GM18507 (cell line): Measurements from ENCODE around the gene DNAH12.
A peak's percentile ranks its signal among the peaks of the same experiment; 100 is the strongest.
"Not testable (repeated sequence)": the region's sequence is repeated elsewhere in the genome, so short reads cannot be mapped to it uniquely, and the experiment has no call there.

ENCODE experiments used
- DNase-seq: peaks from one replicate; pipeline ENCODE4 v3.0.0; 2011; ENCODE audit warnings: low read depth; ENCODE audit not compliant: insufficient read length; ENCODE audit errors: extremely low spot score
- FAIRE-seq: peaks from 2 replicates; lab custom pipeline; 2011; peaks lifted over from hg19 to GRCh38; lab: Jason Lieb, UNC

Gene DNAH12

DNA sequence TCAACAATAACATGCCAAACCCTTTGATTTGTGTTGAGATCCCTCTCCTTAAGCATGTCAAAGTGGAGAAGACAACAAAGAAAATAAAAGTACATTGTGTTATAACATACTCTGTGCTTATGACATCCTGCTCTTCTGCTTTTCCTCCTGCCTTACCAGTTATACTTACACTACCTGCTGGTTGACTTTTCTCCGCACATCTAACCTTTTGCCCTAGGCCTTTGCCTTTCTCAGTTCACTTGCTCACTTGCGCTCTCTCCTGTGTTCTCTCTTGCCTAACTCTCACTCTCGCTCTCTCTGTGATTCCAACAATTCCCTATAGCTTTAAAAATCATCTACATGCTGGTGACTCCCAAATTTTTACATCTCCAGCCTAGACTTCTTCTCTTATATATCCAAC lies 5.7 kb downstream of the DNAH12 start:
- FAIRE-seq = no peak
- no peak for DNase-seq

DNA sequence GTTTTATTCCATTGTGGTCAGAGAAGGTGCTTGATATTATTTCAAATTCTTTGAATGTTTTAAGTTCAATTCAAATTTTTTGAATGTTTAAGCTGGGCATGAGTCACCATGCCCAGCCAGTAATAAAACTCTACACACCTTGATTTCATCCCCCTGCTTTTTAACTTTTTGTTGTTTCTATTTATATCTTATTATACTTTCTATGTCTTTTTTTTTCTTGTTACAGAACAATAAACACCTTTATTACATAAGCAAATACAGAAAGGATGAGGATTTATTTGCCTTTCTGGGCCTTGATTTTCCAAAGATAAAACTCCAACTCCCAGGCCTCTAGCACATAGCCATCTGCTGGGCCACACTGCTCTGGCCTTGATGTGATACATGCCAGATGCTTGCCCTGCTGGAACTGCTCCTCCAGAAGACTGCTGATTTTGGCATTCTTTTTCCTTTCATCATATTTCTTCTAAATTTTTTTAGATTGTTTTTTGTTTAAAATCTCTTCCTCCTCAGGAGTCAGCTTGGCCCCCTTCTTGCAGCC lies 14.0 kb downstream of the DNAH12 start:
- DNase-seq = no peak

DNA sequence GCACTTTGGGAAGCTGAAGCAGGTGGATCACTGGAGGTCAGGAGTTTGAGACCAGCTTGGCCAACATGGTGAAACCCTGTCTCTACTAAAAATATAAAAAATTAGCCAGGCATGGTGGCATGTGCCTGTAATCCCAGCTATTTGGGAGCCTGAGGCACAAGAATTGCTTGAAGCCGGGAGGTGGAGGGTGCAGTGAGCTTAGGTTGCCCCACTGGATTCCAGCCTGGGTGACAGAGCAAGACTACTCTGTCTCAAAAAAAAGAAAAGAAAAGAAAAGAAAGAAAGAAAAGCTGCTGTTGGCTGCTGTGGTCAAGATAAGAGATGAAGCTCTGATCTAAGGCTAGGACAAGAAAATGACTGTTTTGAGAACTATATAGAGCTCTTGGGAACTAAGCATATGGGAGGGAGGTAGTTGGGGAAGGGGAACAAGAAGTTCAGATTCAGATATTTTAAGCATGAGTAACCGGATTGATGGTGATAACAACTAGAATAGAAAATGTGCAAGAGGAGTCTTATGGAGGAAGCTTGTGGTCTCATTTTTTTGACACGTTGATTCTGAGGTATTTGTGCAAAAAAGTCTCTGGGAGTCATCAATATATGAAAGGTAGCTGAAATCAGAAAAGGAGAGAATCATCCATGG lies 25.7 kb downstream of the DNAH12 start:
- FAIRE-seq (no peak), DNase-seq (no peak)

More for the DNA sequence above, 14.0 kb downstream of the DNAH12 start:
- FAIRE-seq = no peak

DNA sequence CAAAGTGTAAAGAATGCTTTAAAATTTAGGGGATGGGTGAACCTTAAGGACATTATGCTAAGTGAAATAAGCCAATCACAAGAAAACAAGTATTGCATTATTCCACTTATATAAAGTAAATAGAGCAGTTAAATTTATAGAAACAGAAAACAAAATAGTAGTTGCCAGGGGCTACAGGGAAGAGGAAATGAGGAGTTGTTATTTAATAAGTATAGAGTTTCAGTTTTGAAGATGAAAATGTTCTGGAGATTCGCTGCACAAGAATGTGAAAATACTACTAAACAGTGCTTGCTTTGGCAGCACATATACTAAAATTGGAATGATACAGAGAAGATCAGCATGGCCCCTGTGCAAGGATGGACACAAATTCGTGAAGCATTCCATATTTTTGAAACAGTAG lies 32.0 kb downstream of the DNAH12 start:
- FAIRE-seq (no peak), DNase-seq (no peak)

DNA sequence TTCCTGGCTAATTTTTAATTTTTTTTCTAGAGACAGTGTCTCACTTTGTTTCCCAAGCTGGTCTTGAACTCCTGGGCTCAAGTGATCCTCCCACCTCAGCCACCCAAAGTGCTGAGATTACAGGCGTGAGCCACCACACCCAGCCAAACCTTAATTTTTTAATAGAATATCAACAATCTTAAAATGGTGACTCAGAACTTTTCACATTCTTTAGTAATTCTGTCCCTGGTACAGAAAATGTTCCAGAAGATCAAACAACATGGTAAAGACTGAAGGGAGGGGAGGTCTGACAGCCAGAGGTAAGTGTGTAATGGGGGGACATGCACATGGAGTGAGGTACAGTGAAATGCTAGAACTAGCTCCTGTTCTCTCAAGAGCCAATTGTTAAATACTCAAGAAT lies 38.2 kb downstream of the DNAH12 start:
- no peak for DNase-seq
- no peak for FAIRE-seq

DNA sequence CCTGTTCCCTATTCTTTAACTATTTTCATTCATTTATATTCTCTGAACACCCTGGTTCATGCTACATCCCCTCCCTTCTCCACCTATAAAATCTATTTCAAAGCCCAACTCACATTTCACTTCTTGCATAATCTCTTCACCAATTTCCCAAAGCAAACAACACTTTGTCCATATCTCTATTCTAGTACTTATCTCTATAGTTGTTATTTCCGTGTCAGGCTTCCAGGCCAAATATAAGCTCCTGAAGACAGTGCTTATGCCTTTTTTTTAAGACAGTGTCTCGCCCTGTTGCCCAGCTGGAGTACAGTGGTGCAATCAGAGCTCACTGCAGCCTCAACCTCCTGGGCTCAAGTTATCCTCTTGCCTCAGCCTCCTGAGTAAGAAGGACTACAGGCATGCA lies 43.6 kb downstream of the DNAH12 start:
- DNase-seq (no peak), FAIRE-seq (no peak)

DNA sequence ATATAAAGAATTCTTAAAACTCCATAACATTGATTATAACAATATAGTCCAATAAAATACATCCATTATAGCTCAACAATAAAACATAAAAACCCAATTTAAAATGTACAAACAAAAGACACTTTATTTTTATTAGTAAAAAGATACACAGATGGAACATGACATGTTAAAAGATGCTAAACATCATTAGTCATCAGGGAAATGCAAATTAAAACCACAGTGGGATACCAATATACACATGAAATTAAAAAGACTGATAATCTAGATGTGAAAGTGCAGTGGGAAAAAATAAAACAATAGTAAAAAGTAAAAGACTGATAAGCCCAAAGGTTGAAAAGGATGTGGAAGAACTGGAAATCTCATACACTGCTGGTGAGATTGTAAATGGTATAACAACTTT lies 46.2 kb downstream of the DNAH12 start:
- FAIRE-seq (no peak), DNase-seq (no peak)

DNA sequence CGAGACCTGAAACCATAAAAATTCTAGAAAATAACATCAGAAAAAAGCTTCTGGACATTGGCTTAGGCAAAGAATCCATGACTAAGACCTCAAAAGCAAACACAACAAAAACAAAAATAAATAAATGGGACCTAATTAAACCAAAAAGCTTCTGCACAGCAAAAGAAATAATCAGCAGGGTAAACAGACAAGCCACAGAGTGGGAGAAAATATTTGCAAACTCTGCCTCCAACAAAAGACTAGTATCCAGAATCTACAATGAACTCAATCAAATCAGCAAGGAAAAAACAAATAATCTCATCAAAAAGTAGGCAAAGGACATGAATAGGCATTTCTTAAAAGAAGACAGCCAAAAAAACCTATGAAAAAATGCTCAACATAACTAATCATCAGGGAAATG lies 59.6 kb downstream of the DNAH12 start:
- no peak for DNase-seq
- FAIRE-seq = no peak

DNA sequence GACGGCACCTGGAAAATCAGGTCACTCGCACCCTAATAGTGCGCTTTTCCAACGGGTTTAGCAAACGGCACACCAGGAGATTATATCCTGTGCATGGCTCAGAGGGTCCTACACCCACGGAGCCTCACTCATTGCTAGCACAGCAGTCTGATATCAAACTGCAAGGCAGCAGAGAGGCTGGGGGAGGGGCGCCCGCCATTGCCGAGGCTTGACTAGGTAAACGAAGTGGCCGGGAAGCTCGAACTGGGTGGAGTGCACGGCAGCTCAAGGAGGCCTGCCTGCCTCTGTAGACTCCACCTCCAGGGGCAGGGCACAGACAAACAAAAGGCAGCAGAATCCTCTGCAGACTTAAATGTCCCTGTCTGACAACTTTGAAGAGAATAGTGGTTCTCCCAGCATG lies 67.0 kb downstream of the DNAH12 start:
- not testable (repeated sequence) for DNase-seq, FAIRE-seq

DNA sequence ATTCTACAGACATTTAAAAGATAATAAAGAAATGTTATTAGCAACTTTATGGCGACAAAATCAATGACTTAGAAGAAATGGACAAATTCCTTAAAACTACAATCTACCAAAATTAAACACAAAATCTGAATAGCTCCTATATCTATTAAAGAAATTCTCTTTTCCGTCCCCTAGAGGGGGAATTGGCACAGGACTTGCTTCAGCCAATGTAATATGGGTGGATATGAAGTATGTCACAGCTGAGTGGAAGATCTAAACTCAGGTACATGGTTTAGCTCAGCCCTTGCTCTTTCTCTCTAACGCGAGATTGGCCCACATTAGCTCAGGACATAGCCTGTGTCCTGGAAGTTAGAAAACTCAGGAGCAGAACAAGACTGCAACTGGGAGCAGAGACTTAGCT lies 79.3 kb downstream of the DNAH12 start:
- FAIRE-seq (no peak), DNase-seq (no peak)

DNA sequence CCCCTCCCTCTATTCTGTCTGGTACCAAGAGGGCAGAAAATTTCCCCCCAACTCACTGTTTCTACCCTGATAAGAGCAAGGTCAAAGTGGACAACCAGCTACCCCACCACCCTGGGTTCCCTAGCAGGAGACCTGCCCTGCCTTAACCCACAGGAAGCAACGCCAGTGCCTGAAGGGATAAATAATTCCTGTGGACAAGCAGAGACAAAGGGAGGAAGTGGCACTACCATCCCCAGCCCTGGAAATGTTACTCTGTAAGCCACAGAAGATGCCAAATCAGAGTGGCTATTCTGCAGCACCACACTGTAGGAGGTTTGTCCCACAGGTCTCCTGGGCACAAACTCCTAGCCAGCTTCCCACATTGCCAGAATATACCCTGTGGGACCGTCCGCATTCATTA lies 80.1 kb downstream of the DNAH12 start:
- no peak for FAIRE-seq
- no peak for DNase-seq

DNA sequence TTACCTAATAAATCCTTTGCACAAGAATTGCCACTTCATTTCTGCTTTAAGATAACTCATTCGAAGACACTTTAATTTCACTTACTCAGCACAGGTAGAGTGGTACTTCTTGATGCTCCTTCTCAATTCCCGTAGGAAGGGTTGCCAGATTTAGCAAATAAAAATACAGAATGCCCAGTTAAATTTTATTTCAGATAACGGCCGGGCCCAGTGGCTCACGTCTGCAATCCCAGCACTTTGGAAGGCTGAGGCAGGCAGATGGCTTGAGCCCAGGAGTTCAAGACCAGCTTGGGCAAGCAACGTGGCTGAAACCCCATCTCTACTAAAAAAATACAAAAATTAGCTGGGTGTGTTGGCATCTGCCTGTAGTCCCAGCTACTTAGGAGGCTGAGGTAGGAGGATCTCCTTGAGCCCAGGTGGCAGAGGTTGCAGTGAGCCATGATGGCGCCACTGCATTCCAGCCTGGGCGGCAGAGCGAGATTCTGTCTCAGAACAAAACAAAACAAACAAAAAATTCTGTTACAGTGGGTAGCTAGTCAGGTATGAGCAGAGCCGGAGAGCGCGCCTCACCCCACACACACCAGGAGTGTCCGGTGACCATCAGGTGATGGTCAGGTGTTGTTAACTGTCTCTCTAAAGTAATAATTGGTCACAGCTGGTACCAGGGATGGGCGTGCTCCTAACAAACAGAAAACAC lies 92.8 kb downstream of the DNAH12 start:
- no peak for FAIRE-seq
- no peak for DNase-seq

DNA sequence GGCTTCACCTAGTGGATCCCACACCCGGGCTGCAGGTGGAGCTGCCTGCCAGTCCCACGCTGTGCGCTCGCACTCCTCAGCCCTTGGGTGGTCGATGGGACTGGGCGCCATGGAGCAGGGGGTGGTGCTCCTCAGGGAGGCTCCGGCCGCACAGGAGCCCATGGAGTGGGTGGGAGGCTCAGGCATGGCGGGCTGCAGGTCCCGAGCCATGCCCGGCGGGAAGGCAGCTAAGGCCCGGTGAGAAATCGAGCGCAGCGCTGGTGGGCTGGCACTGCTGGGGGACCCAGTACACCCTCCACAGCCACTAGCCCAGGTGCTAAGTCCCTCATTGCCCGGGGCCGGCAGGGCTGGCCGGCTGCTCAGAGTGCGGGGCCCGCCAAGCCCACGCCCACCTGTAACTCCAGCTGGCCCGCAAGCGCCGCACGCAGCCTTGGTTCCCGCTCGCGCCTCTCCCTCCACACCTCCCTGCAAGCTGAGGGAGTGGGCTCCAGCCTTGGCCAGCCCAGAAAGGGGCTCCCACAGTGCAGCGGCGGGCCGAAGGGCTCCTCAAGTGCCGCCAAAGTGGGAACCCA lies 94.8 kb downstream of the DNAH12 start:
- not testable (repeated sequence) for DNase-seq, FAIRE-seq

DNA sequence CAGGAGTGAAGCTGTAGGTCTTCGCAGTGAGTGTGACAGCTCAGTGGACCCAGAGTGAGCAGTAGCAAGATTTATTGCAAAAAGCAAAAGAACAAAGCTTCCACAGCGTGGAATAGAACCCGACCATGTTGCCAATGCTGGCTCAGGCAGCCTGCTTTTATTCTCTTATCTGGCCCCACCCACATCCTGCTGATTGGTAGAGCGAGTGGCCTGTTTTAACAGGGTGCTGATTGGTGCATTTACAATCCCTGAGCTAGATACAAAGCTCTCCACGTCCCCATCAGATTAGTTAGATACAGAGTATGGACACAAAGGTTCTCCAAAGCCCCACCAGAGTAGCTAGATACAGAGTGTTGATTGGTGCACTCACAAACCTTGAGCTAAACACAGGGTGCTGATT lies 95.7 kb downstream of the DNAH12 start:
- FAIRE-seq, DNase-seq: not testable (repeated sequence)

DNA sequence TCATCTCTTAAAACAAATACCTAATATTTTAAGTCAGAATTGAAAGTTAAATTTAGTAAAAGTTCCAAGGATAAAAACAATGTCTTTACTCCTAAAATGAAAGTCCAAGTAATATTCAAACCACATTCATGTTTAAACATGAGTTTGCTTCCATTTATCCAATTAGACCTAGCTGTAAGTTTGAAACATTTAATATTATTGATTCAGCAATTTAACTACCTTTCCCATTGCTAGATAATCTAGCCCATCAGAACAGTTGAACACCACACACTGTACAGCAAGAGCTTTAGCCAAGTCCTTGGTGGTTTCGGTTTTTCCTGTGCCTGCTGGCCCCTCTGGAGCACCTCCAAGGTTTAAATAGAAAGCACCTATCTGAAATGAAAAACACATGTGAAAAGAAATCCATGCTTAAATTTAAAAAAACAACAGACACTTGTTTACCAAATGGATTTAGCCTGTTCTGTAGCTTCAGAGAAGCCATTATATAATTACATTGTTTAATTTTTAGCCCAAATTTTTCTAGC lies 97.8 kb downstream of the DNAH12 start:
- FAIRE-seq (peak; percentile 18), DNase-seq (no peak)

DNA sequence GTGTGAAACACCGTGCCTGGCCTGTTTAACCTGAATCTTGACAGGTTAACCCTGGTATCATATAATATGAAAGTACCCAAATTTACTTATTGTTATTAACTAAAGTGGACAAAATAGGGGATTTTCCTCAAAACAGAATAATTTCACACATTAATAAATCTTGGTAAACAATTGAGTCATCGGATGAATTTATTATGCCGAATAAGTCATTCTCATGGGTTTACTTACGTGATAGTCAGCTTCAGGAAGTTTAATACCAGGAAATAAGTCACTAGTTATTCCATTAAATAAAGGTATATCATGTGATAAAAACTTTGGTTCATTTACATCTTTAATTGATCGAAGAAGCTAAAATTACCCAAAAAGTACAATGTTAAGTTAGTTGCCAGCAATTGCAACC lies 99.7 kb downstream of the DNAH12 start:
- FAIRE-seq = no peak

DNA sequence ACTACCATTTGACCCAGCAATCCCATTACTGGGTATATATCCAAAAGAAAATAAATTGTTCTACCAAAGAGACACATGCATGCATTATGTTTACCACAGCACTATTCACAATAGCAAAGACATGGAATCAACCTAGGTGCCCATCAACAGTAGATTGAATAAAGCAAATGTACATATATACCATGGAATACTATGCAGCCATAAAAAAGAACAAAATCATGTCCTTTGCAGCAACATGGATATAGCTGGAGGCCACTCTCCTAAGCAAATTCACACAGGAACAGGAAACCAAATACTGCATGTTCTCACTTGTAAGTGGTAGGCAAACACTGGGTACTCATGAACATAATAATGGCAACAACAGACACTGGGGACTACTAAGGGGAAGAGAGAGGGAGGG lies 104.0 kb downstream of the DNAH12 start:
- not testable (repeated sequence) for FAIRE-seq, DNase-seq

More for the DNA sequence above, 99.7 kb downstream of the DNAH12 start:
- no peak for DNase-seq

DNA sequence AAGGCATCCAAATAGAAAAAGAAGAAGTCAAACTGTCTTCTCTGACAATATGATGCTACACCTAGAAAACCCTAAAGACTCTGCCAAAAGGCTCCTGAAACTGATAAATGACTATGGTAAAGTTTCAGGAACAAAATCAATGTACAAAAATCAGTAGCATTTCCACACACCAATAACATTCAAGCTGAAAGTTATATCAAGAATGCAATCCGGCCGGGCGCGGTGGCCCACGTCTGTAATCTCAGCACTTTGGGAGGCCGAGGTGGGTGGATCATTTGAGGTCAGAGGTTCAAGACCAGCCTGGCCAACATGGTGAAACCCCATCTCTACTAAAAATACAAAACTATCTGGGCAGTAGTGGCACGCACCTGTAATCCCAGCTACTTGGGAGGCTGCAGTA lies 105.7 kb downstream of the DNAH12 start:
- not testable (repeated sequence) for FAIRE-seq, DNase-seq

DNA sequence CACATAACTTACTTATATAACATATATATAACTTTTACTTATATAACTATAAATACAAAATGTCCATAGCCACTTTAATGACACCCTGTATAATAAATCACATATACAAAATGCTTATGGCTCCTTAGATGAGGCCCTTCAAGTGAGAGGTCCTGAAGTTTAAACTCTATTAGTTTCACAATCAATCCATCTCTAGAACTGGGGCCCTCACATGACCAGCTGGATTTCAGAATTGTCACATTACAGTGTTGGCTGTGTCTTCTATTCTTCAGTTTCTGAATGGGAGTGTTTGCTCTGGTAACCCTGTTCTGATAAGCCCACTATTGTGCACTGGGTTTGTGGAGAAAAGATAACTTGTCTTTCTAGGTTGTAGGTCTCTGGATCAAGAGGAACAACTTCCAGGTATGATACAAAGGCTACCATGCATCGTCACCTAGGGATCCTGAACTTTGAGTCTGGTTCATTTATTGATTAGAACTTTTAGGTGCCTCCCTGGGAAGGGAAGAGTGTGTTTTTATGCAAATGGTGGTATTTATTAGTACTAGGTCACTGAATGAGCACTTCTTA lies 107.9 kb downstream of the DNAH12 start:
- no peak for DNase-seq
- no peak for FAIRE-seq

DNA sequence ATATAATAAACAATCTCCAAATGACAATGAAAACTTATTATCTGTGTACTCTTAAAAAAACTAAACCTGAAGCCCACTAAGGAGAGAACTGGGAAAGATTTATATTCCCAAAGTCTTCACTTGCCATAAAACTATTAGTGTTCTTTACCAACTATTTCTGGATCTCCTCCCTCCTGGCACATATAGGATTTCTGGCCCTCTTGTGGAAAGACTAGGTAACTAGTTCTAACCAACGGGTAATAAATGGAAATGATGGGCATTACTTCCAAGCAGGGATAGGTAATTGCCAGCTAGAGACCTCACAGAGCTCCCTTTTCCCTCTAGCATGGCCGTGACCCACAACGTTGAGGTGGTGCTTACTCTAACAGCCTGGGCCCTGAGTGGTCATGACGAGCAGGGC lies 110.1 kb downstream of the DNAH12 start:
- FAIRE-seq = no peak
- no peak for DNase-seq
